HG02588 (cell line): ENCODE data around the gene RUSC2.
"Not testable (repeated sequence)": the region's sequence is repeated elsewhere in the genome, so short reads cannot be mapped to it uniquely, and the experiment has no call there.

Experiments
- ATAC-seq: cut with Tn5 transposase; IDR thresholded peaks from one replicate; pipeline ENCODE4 v1.9.1; 2021; ENCODE audit warnings: mild to moderate bottlenecking, moderate library complexity; ENCODE audit not compliant: unreplicated experiment

The RUSC2 gene

GRCh38 chr9:35493119-35493518 lies 3.2 kb downstream of the RUSC2 start:
- ATAC-seq = not testable (repeated sequence)

- ATAC-seq = no peak
These were observed 6.1 kb downstream of the RUSC2 start for GRCh38 chr9:35495984-35496383.

- ATAC-seq = not testable (repeated sequence)
These were observed 8.3 kb downstream of the RUSC2 start for GRCh38 chr9:35498245-35498644.

GRCh38 chr9:35499029-35499700 lies 9.3 kb downstream of the RUSC2 start:
- ATAC-seq = no peak

DNA sequence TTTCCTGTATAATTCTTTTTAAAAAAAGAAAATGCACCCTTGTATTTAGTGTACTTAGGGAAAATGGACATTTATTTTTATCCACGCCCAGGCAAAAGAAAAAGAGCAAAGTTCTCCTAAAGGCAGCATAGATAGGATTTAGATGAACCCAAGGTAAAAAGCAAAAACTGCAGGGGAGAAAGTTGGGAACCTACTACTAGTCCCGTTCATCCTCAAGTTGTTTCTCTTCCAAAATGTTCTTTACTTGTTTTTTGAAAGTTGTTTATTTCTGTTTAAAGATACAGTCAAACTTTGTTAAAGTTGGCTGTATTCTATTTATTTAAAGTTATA lies 9.8 kb downstream of the RUSC2 start:
- ATAC-seq = no peak

- ATAC-seq = no peak
These were observed 10.3 kb downstream of the RUSC2 start for GRCh38 chr9:35500130-35500748.

GRCh38 chr9:35501946-35502345 lies 12.0 kb downstream of the RUSC2 start:
- ATAC-seq = no peak

- no peak for ATAC-seq
These were observed 16.4 kb downstream of the RUSC2 start for GRCh38 chr9:35506359-35506758.

DNA sequence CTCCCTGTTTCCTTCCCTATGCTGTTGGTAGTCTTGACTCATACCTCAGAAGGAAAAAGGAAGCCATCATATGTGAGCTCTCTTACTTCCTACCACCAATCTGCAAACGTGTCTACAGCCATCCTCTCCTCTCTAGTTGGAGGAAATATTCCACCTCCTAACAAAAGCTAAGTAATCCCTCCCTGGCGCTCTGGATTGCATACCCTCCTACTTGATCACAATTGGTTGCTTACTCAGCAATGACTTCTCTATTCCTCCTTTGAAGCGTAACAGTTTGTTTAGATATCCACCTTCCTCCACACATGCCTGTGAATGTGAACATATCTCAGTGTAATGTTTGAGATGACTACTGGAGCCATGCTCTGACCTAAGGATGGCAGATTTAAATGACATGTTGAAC lies 18.2 kb downstream of the RUSC2 start:
- no peak for ATAC-seq

- ATAC-seq = no peak
These were observed 20.5 kb downstream of the RUSC2 start for GRCh38 chr9:35510383-35510753.

GRCh38 chr9:35510754-35511428 lies 21.0 kb downstream of the RUSC2 start:
- no peak for ATAC-seq

DNA sequence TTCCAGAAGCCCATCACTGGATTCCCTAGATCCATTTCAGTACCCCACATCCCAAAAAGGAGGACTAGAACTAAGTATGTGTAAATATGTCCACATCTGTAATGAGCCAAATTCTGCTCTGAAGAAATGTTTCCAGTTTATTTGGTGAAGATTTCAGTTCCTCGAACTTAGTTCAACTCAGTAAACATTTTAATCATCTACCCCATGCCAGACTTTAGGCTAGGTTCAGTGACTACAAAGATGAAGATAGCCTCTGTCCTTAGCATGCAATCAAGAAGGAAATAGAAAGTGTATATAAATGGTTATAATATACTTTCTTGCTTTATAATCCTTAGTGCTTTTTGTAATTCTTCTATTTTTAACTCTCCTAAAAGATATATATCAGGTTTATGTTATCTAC lies 21.5 kb downstream of the RUSC2 start:
- ATAC-seq = no peak

GRCh38 chr9:35515766-35516165 lies 25.9 kb downstream of the RUSC2 start:
- ATAC-seq = no peak

DNA sequence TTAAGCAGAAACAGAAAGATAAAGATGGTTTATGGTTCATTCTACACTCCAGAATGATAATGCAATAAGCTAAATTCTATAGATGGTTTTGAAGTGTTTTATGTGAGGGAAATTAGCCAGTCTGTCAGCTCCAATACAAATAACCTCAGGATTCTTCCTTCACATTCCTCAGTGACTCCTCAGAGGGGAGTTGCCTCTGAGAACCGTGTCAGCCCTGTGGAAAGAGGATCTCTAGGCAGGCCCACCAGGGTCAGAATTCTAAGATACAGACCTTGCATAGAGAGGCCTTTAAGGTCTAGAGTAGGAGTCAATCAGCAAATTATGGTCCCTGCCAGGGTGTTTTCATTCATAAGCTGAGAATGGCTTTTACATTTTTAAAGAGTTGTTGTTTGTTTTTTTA lies 26.6 kb downstream of the RUSC2 start:
- no peak for ATAC-seq

- ATAC-seq = no peak
These were observed 27.2 kb downstream of the RUSC2 start for GRCh38 chr9:35517131-35517530.

- ATAC-seq = no peak
These were observed 27.8 kb downstream of the RUSC2 start for GRCh38 chr9:35517552-35518224.

DNA sequence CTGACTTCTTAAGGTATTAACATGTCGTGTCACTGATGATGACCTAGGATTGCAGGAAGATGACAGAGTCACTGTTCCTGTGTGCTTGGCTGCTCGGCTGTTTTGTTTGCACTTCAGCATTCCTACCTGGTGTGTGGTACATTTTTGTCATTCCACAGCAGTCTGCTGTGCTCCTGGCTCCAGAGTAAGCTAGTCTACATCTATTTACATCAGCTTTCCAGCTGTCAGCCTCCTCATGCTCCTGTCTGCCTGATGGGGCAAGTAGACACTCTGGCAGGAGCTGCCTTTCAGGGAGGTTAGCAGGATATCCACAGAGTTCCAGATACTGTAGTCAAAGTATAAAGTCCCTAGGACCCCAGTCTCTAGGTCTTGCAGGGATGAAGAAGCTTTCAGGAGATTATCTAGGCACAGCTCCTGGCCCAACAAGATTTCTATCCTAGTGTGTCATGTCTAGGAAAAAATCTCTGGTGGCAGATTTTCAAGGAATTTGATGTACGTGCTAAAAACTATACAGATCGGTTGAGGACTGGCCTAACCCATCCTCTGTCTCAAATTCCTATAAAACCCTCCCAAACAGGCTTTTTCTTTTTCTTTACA lies 28.4 kb downstream of the RUSC2 start:
- ATAC-seq = no peak

DNA sequence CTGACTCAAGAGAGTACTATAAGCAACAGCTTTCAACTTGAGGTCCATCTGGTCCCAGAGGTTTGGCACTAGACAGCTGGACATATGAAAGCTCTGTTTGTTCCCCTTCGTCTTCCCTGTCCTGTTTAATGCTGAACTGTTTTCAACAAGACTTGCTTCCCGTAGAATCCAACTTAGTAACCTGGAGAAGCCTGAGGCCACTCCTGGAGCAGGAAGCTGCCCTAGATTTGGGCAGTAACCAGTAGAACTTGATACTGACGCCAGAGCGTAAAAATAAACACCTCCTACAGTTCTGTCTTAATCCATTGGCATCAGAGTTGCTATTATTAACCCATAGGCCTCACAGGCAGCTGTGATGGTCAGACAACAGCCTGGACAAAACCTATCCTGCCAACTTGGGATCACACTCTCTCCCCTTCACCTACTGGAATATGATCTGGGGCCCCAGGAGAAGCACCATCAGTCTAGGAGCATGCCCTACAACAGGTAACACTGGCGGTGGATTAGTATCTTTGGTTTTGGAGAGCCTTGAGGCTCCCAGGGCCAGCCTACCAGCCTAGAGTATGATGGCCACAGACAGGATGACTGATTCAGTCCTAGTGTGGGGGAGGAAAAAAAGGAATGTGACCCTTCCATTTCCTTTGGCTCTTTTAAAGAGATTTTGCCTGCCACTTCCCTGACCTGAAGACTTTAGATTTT lies 29.2 kb downstream of the RUSC2 start:
- no peak for ATAC-seq

- no peak for ATAC-seq
These were observed 29.9 kb downstream of the RUSC2 start for GRCh38 chr9:35519692-35520363.

- no peak for ATAC-seq
These were observed 30.4 kb downstream of the RUSC2 start for GRCh38 chr9:35520364-35520710.
